ENCODE data around the gene MYCBP. TPM values are rescaled to one million over a fixed set of nuclear protein-coding genes. Genes with fewer than 3 reads are reported as not detected.
"Not testable (repeated sequence)": the region's sequence is repeated elsewhere in the genome, so short reads cannot be mapped to it uniquely, and the experiment has no call there.

The MYCBP gene
- total RNA-seq, 1 donor = 2.5 TPM

DNA sequence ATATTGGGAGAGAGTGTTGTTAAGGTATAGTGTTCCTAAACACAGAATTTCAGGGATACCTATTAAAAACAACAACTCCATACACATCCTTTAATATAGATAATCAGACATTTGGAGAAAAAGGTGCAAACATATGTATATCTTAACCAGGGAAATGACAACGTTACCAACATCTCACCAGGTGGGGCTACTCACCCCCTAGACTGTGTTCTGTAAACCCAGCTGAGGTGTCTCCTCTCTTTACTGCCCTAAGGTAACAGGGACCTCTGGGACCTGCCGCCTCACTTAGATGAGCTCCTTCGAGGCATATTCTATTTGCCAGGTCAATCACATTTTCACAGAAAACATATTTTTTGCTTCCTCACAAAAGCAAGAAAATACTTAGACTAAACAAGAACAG lies 26.9 kb downstream of the MYCBP start:
- H3K36me3 ChIP-seq (ENCODE audit: insufficient read depth, low read length) = peaks cover 44% of the 10 kb centered on the region
- no peak for TF ChIP-seq CTCF (IDR thresholded peaks at IDR 0.05; ENCODE audit: extremely low read depth, low read depth, low read length)
- no peak for DNase-seq (ENCODE audit: insufficient read length, low spot score, missing footprints)
- no peaks in the 10 kb centered on the region for H3K9me3 ChIP-seq (ENCODE audit: low read depth, low read length)
- H3K27ac ChIP-seq (ENCODE audit: low read depth, low read length) = no peak overlapping the region
- no peak overlapping the region for H3K4me2 ChIP-seq (ENCODE audit: insufficient read depth, low read length)
- no peak overlapping the region for H2AFZ ChIP-seq (ENCODE audit: low read length)
- H3K27me3 ChIP-seq (ENCODE audit: insufficient read depth, low read length) = no peaks in the 10 kb centered on the region
- H3K79me2 ChIP-seq (ENCODE audit: insufficient read depth, low read length) = peaks cover 70% of the 10 kb centered on the region
- no peaks in the 10 kb centered on the region for H3K4me1 ChIP-seq (ENCODE audit: insufficient read depth, low read length)
- H4K20me1 ChIP-seq (ENCODE audit: insufficient read depth, low read length) = no peaks in the 10 kb centered on the region
- no peak overlapping the region for H3K4me3 ChIP-seq (ENCODE audit: insufficient read depth, low read length)

GRCh38 chr1:38845088-38845487 lies 28.1 kb downstream of the MYCBP start:
- H3K27me3 ChIP-seq (ENCODE audit: insufficient read depth, low read length); H3K4me3 ChIP-seq (ENCODE audit: insufficient read depth, low read length); H4K20me1 ChIP-seq (ENCODE audit: insufficient read depth, low read length); H2AFZ ChIP-seq (ENCODE audit: low read length); H3K4me2 ChIP-seq (ENCODE audit: insufficient read depth, low read length); H3K27ac ChIP-seq (ENCODE audit: low read depth, low read length); DNase-seq (ENCODE audit: insufficient read length, low spot score, missing footprints); H3K4me1 ChIP-seq (ENCODE audit: insufficient read depth, low read length); H3K9me3 ChIP-seq (ENCODE audit: low read depth, low read length): not testable (repeated sequence)
- peaks cover 72% of the 10 kb centered on the region for H3K79me2 ChIP-seq (ENCODE audit: insufficient read depth, low read length)
- H3K36me3 ChIP-seq (ENCODE audit: insufficient read depth, low read length) = peaks cover 42% of the 10 kb centered on the region

GRCh38 chr1:38840281-38840680 lies 32.9 kb downstream of the MYCBP start:
- H3K4me3 ChIP-seq (ENCODE audit: insufficient read depth, low read length) = no peak overlapping the region
- peaks cover 40% of the 10 kb centered on the region for H3K36me3 ChIP-seq (ENCODE audit: insufficient read depth, low read length)
- H4K20me1 ChIP-seq (ENCODE audit: insufficient read depth, low read length) = peaks cover 8% of the 10 kb centered on the region
- no peak for DNase-seq (ENCODE audit: insufficient read length, low spot score, missing footprints)
- no peaks in the 10 kb centered on the region for H3K9me3 ChIP-seq (ENCODE audit: low read depth, low read length)
- TF ChIP-seq CTCF (IDR thresholded peaks at IDR 0.05; ENCODE audit: extremely low read depth, low read depth, low read length) = no peak
- no peaks in the 10 kb centered on the region for H3K27me3 ChIP-seq (ENCODE audit: insufficient read depth, low read length)
- no peak overlapping the region for H3K4me2 ChIP-seq (ENCODE audit: insufficient read depth, low read length)
- no peaks in the 10 kb centered on the region for H3K4me1 ChIP-seq (ENCODE audit: insufficient read depth, low read length)
- no peak overlapping the region for H3K27ac ChIP-seq (ENCODE audit: low read depth, low read length)
- no peak overlapping the region for H2AFZ ChIP-seq (ENCODE audit: low read length)
- peaks cover 46% of the 10 kb centered on the region for H3K79me2 ChIP-seq (ENCODE audit: insufficient read depth, low read length)

DNA sequence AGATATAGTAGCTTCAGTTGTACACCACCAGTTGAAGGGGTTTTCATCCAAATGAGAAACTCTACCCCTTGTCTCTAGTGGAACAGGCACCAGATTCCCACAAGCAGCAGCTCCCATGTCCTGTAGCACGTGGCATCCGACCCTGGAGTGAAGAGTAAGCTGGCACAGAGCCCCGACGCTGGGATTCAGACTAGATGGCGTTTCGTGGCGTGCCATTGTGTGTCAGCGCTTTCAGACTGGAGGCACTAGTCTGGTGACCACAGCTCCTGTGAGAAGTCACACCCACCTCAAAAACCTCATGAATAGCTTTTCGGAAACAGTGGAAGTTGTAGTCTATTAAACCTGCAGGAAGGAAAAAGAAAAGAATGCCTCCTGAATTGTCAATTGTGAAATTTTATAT lies 33.8 kb downstream of the MYCBP start:
- peaks cover 39% of the 10 kb centered on the region for H3K36me3 ChIP-seq (ENCODE audit: insufficient read depth, low read length)
- no peak for DNase-seq (ENCODE audit: insufficient read length, low spot score, missing footprints)
- H3K4me2 ChIP-seq (ENCODE audit: insufficient read depth, low read length) = no peak overlapping the region
- peaks cover 8% of the 10 kb centered on the region for H4K20me1 ChIP-seq (ENCODE audit: insufficient read depth, low read length)
- no peak overlapping the region for H3K27ac ChIP-seq (ENCODE audit: low read depth, low read length)
- no peak overlapping the region for H2AFZ ChIP-seq (ENCODE audit: low read length)
- H3K4me3 ChIP-seq (ENCODE audit: insufficient read depth, low read length) = no peak overlapping the region
- peaks cover 37% of the 10 kb centered on the region for H3K79me2 ChIP-seq (ENCODE audit: insufficient read depth, low read length)
- no peaks in the 10 kb centered on the region for H3K9me3 ChIP-seq (ENCODE audit: low read depth, low read length)
- no peaks in the 10 kb centered on the region for H3K4me1 ChIP-seq (ENCODE audit: insufficient read depth, low read length)
- H3K27me3 ChIP-seq (ENCODE audit: insufficient read depth, low read length) = no peaks in the 10 kb centered on the region
- no peak for TF ChIP-seq CTCF (IDR thresholded peaks at IDR 0.05; ENCODE audit: extremely low read depth, low read depth, low read length)

GRCh38 chr1:38836316-38836715 lies 36.8 kb downstream of the MYCBP start:
- not testable (repeated sequence) for H3K4me1 ChIP-seq (ENCODE audit: insufficient read depth, low read length); H4K20me1 ChIP-seq (ENCODE audit: insufficient read depth, low read length); H3K27me3 ChIP-seq (ENCODE audit: insufficient read depth, low read length); H3K4me3 ChIP-seq (ENCODE audit: insufficient read depth, low read length); H2AFZ ChIP-seq (ENCODE audit: low read length); DNase-seq (ENCODE audit: insufficient read length, low spot score, missing footprints); H3K9me3 ChIP-seq (ENCODE audit: low read depth, low read length); H3K27ac ChIP-seq (ENCODE audit: low read depth, low read length); H3K4me2 ChIP-seq (ENCODE audit: insufficient read depth, low read length)
- Histone ChIP-seq H3K79me2 (ENCODE audit: insufficient read depth, low read length) (peaks cover 15% of the 10 kb centered on the region), H3K36me3 (ENCODE audit: insufficient read depth, low read length) (peaks cover 27% of the 10 kb centered on the region)
